Measurements from ENCODE around the gene GID8.
"Not testable (repeated sequence)": the region's sequence is repeated elsewhere in the genome, so short reads cannot be mapped to it uniquely, and the experiment has no call there.

The GID8 gene

DNA sequence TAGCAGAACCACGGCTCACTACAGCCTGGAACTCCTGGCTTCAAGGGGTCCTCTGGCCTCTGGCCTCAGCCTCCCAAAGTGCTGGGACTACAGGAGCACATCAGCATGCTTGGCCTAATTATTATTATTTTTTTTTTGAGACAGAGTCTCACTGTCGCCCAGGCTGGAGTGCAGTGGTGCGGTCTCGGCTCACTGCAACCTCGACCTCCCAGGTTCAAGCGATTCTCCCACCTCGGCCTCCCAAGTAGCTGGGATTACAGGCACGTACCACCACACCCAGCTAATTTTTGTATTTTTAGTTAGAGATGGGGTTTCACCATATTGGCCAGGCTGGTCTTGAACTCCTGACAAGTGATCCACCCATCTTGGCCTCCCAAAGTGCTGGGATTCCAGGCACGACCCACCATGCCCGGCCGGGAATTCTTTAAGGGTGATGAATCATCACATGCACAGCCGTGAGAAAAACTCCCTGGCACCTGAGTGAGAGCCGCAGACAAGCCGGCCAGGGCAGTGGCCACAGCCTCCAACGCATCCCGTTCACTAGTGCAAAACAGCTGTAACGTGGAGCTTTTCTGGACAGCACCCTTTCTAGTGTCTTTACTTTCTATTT is 14.8 kb upstream of the GID8 start:
- DNase-seq = not testable (repeated sequence)

DNA sequence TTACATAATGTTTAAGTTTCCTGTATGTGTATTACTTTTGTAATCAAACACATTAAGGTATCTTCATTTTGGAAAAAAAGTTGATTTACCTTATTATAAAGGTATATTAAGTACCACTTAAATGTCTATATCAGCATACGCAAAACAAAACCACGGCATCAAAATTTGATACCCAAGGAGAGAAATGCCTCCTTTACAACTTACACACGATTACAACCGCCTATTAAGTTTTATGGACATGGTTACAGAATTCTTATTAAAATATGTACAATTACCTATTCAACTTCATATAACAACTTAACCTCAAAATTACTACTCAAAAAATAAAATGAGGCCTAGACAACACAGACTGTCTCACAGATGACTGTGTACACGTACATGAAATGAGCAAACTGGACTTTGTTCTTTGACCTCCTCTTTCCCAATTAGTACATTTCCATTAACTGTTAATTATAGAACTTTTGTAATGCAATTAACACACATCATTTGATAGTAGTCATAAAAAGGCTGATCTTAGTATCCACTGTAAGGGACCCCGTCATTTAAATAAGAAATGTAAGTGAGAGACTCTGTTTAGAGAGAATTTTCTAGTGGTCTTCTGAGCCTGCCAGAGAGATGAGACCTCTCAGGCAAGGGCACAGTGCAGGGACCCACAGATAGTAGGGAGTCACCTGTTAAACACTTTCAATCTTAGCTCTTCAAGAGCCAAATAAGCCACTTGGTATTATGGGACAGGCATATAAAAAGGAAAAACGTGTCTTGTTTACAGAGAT is 14.1 kb upstream of the GID8 start:
- no peak for DNase-seq

GRCh38 chr20:62924442-62925075 is 13.4 kb upstream of the GID8 start:
- no peak for DNase-seq

- no peak for DNase-seq
Measured at GRCh38 chr20:62925076-62925419, 12.9 kb upstream of the GID8 start.

DNA sequence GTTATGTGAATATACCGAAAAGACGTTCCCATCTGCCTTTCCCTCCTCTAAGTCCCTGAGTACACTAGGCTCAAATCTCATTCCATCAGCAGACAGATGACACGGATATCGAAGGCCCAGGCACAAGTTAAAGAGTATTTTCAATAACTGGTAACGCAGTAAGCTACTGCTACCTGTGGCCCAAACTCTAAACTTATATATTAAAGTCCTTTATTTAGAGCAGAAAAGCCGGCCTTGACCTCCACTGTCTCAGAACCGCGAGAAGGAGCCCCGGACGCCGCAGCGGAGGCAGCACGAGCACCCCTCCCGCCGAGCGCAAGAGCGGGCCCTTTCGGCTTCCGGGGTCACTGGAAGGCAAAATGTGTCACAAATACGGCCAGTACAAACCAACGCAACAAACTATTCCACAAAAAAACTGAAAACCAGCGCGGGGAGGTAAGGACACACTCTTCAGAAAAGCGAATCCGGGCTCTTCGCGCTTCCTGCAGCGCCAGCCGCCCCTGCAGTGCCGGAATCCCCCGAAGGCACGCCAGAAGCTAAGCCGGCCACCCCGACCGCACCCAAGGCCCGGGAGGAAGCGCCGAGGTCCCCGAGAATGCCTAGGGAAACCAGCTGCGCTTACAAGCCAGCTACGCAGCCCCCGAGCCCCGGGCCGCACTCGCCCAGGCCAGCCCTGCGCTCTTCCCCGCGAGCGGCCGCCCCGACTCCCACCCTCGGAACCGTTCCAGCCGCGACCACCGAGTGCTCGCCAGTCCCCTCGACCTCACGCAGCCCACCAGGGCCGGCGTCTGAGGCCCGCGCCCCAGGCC is 12.3 kb upstream of the GID8 start:
- DNase-seq = no peak

- peak; percentile 66 for DNase-seq
Measured at GRCh38 chr20:62926229-62927127, 11.5 kb upstream of the GID8 start, which contains the start of gene DIDO1. TSS of gene DIDO1 (minus strand) at chr20:62926505.

GRCh38 chr20:62927128-62927705 is 10.7 kb upstream of the GID8 start:
- DNase-seq = no peak

DNA sequence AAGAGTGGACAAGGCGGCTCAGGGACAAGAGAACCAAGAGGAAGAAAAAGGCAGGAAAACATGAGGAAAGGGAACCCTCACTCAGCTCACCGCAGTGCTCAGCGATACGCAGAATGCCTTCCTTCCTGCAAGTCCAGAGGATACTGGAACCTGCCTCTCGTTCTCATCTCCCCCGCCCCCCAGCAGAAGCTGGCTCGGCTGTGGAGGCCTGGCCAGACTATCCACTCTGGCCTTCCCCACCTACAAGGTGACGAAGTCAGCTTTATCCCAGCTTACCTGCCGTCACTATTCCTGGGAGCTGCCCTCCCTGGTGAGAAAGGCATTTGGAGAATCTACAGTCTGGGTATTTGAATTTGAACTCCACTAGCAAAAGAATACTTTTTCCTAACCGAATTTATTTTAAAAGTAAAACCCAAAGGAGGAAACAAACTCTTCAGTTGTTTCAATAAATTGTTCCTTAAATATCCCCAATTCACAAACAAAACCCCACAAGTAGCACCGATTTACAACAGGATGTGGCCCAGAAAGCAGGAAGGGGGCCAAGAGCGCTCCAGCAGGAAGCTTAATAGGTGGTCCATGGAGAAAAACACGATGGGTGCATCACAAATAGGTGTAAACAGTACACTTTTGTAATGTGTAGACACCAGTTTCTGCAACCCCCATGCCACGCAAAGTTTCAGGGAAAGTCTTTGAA is 9.6 kb upstream of the GID8 start:
- no peak for DNase-seq

DNA sequence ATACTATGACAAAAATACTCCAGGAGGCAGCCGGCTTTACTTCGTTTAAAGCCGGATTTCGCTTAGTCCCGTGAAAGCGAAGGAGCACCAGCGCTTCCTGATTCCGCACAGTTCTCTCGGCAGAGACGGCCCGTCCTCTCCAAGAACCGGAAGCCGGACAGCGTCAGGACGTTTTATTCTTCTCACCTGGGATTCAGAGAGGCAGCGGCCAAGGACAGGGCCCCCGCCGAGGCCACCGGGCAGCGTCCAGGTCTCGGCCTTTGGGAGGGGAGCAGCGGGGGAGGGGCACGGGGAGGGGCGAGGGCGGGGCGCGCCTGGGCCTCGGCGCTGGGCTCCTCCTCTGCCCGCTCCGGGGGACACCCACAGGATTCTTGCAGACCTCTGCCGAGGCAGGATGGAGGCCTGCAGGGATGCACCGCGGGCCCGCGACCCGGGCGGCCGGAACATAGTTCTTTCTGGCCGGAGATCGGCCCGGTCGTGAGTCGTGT is 8.9 kb upstream of the GID8 start:
- no peak for DNase-seq

GRCh38 chr20:62931464-62931863 is 6.5 kb upstream of the GID8 start:
- DNase-seq = no peak

GRCh38 chr20:62933966-62934365 is 4.0 kb upstream of the GID8 start:
- DNase-seq = no peak

DNA sequence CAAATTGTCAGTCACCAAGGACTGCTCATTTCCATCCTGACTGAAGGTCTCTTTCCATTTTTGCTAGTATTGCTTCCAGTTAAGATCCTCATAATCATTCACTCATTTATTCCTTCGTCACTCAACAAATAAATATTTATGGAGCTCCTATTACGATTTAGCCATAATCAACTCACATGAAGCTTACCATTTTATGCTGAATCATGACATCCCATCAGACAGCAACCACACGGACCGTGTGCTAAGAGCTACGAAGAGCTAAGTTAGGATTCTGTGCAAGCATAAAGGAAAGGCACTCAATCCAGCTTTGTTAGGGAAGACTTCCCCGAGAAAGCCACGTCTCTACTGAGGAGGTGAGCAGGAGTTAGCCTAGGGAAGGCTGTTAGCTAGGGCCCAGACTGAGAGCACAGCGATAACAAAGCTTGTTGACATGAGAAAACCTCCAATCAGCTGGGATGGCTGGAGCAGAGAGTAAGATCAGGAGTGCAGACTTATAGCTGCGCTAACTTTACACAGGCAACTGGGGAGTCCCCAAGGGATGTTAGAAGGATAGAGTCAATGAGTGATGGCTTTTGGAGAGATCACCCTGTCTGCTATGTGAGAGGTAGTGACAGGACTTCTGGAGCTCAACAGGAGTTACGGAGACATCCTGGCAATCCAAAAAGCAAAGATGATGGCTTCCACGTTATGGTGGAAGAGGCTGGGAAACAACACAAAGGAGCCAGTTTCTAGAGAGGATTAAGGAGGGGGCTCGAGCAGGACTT is 2.6 kb upstream of the GID8 start:
- DNase-seq = no peak

GRCh38 chr20:62935968-62936585 is 1.9 kb upstream of the GID8 start:
- DNase-seq = no peak

GRCh38 chr20:62937268-62938104 is 461 bp upstream of the GID8 start:
- peak; percentile 87 for DNase-seq

GRCh38 chr20:62940875-62941274 is 2.9 kb downstream of the GID8 start:
- DNase-seq = no peak

- DNase-seq = no peak
Measured at GRCh38 chr20:62941792-62942191, 3.8 kb downstream of the GID8 start.

DNA sequence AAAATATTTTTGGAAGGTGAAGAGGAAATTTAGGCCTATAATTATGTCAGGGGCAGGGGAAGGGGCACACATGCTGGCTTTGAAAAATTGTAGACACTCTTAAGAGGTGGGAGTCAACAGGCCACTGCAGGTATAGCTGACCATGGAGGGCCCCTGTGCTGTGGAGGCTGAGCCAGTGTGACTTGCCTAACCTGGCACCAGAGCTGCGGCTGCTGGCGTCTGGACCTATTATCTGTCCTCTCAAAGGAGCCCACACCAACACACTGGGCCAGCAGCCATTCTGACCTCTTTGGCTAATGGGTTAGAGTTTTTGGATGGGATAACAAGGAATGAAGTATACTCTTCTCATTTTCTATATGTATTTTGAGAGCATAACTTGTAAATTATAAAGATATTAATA is 4.5 kb downstream of the GID8 start:
- DNase-seq = no peak

GRCh38 chr20:62943396-62943795 is 5.4 kb downstream of the GID8 start:
- DNase-seq = no peak

DNA sequence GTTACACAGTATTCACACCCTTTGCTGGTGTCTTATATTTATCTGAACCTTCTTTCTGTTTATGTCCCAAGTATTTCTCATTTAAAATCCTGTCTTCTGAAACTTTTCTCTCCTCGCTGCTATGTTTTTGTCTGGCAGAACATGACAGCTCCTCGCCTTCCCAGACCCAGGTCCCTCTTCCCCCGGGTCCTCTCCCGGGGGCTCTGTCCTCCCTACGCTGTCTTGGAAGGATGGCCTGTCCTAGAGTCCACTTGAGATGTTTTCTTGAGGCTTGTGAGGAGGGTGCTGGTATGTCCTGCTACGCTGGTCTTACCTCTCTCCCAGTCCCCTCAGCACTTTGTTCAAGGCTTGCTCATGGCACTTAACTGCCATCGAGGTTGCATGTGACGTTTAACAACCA is 6.2 kb downstream of the GID8 start:
- DNase-seq = no peak
